Measurements from ENCODE around the gene LBX2.

The LBX2 gene

DNA sequence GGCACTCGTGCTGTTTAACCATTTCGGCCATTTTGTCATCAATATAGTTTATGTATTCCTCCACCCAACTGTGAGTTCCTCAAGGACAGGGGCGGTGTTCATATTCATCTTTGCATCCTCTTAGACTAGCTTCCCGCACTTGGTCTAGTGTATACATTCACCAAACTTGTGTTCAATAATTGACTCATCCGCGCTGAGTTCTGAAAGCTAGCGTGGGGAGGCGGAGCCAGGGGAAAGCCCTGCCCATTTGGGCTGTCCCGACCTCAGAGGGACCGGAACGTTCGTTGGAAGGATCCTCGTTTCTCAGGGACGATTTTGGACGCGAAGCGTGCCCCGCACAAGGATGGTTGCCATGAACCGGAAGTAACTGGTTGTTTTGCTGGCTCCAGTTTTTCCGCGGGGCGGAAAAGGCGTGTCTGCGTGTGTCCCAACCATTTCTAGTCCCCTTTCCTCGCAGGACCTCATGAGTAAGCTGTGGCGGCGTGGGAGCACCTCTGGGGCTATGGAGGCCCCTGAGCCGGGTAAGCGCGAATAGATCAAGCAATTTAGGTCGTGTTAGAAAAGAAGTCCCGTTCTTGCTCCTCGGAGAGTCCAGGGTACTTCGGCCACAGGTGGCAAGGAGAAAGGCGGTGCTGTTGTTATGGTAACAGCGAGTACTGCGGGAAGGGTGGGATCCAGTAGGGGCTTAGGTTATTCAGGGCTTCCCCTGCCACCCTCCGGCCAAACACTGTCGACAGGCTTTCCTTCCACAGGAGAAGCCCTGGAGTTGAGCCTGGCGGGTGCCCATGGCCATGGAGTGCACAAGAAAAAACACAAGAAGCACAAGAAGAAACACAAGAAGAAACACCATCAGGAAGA, 44.5 kb downstream of the LBX2 start, which contains the start of gene INO80B:
INO80B (plus strand) TSS at position 434 of the 858 bp plus-strand sequence; CDS start at position 464, 30 bp downstream.
- DNase-seq = peak; percentile 93 to 97 (median 96)

DNA sequence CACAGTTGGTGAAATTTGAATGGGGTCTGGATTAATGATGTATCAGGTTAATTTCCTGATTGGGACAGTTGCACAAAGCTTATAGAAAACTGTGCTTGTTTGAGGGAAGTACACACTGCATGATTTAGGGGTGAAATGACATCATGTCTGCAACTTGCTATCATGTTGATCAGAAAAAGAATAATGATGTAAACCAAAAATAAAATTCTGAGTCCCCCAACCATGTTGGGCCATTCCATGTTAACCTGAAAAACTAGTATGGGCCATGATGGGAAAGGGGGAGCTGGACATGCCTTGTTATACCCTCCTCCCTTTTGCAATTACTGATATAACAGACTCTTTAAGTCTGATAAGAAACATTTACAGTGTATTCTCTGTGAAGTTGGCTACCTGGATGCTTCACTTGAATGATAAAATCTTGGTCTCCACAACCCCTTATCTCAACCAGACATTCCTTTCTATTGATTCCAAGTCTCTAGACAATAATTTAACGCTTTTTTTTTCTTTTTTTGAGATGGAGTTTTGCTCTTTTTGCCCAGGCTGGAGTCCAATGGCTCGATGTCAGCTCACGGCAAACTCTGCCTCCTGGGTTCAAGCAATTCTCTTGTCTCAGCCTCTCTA, 48.7 kb downstream of the LBX2 start:
- no peak for DNase-seq

DNA sequence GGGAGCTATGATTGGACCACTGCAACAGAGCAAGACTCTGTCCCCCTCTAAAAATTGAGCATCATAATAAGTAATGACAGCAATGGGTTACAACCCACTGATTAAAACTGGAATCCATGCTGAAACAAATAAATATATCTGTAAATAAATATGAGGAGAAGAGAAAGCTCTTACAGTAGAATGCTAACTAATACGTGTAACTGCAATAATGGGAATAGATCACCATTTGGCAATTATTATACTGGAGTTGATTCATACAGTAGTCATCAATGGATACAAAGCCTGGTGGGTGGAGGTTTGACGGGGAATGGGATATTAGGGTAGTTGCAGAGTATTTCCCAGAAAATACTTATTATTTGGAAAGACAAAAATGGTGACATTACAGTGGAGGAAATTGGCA, 50.6 kb downstream of the LBX2 start:
- no peak for DNase-seq

Measured in stimulated activated naive CD4-positive, alpha-beta T cell (primary cell).